Measurements from ENCODE around the gene LRRC75A.

LRRC75A gene

GRCh38 chr17:16435925-16436886, 55.8 kb downstream of the LRRC75A start:
- DNase-seq (ENCODE audit: low read depth in 2 of 2): no peak

- no peak for DNase-seq (ENCODE audit: low read depth in 2 of 2)
Observed at GRCh38 chr17:16434662-16435061, 57.3 kb downstream of the LRRC75A start.

GRCh38 chr17:16433514-16433913, 58.5 kb downstream of the LRRC75A start:
- no peak for DNase-seq (ENCODE audit: low read depth in 2 of 2)

GRCh38 chr17:16432017-16432416, 60.0 kb downstream of the LRRC75A start:
- no peak for DNase-seq (ENCODE audit: low read depth in 2 of 2)

- no peak for DNase-seq (ENCODE audit: low read depth in 2 of 2)
Observed at GRCh38 chr17:16430650-16431049, 61.3 kb downstream of the LRRC75A start.

GRCh38 chr17:16429083-16429482, 62.9 kb downstream of the LRRC75A start:
- DNase-seq (ENCODE audit: low read depth in 2 of 2): no peak

- peak in 1 of 2 donors; percentile 50 for DNase-seq (ENCODE audit: low read depth in 2 of 2)
Observed at GRCh38 chr17:16428098-16428882, 63.7 kb downstream of the LRRC75A start.

GRCh38 chr17:16427020-16427419, 65.0 kb downstream of the LRRC75A start:
- DNase-seq (ENCODE audit: low read depth in 2 of 2): no peak

GRCh38 chr17:16425698-16426659, 66.0 kb downstream of the LRRC75A start:
- DNase-seq (ENCODE audit: low read depth in 2 of 2): no peak

- DNase-seq (ENCODE audit: low read depth in 2 of 2): no peak
Observed at GRCh38 chr17:16425202-16425601, 66.8 kb downstream of the LRRC75A start.

- DNase-seq (ENCODE audit: low read depth in 2 of 2): no peak
Observed at GRCh38 chr17:16423226-16423872, 68.6 kb downstream of the LRRC75A start.

- no peak for DNase-seq (ENCODE audit: low read depth in 2 of 2)
Observed at GRCh38 chr17:16422416-16422815, 69.6 kb downstream of the LRRC75A start.

GRCh38 chr17:16419929-16420271, 72.1 kb downstream of the LRRC75A start:
- DNase-seq (ENCODE audit: low read depth in 2 of 2): peak in 1 of 2 donors; percentile 50

GRCh38 chr17:16419074-16419928, 72.7 kb downstream of the LRRC75A start:
- DNase-seq (ENCODE audit: low read depth in 2 of 2): peak; percentile 49 to 56

GRCh38 chr17:16418685-16419068, 73.3 kb downstream of the LRRC75A start:
- DNase-seq (ENCODE audit: low read depth in 2 of 2): no peak

- DNase-seq (ENCODE audit: low read depth in 2 of 2): no peak
Observed at GRCh38 chr17:16417896-16418684, 73.9 kb downstream of the LRRC75A start.

GRCh38 chr17:16417399-16417798, 74.6 kb downstream of the LRRC75A start:
- DNase-seq (ENCODE audit: low read depth in 2 of 2): no peak

GRCh38 chr17:16415031-16415924, 76.7 kb downstream of the LRRC75A start, which contains the start of gene TRPV2:
TSS of gene TRPV2 (plus strand) at chr17:16415571. CDS start at chr17:16417669, 2,098 bp downstream.
- peak in 1 of 2 donors; percentile 43 for DNase-seq (ENCODE audit: low read depth in 2 of 2)

All from stimulated activated CD8-positive, alpha-beta memory T cell treated with anti-CD3 and anti-CD28 coated beads, Interleukin-2, amount 100 ng/mL, for 48 hours (primary cell).